Stomach (tissue), 4 donors: ENCODE data around the gene WDR54.

Experiments used
- POLR2AphosphoS5 ChIP-seq, 3 donors: sonication (generic); formaldehyde crosslinking; IDR thresholded peaks; one replicate each; pipeline ENCODE4 v1.6.1; 2016; ENCODE audit warnings: antibody characterized with exemption in 3 of 3
- TF ChIP-seq, protein P1 (sequence below), 7 experiments: fragments of 450-650 bp in 4 of 7; fragments of 200-600 bp in 3 of 7; sonication (generic) in 3 of 7; IDR thresholded peaks; one replicate each; pipeline ENCODE4 v1.5.1; 2016 to 2019; ENCODE audit warnings: antibody characterized with exemption in 7 of 7, control low read depth in 2 of 7, mild to moderate bottlenecking in 1 of 7

DNA sequence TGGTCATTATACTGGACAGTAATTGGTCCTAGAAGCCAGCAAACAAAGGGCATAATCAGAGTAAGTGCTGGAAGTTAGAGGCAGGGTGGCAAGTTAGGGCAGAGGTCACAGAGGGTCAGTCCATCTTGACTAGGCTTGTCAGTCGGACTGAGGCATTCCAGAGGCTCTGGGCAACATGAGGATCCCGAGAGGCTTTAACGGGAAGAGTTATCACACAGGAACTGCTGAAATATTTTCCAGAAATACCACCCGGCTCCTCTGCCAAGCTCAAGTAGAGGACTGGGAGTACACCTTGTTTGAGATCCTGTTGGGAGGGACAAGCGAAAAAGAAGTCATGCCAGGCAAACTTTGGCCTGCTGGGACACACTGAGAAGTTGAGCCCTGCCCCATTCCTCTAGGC lies 13.8 kb upstream of the WDR54 start:
- TF ChIP-seq, protein P1, sequence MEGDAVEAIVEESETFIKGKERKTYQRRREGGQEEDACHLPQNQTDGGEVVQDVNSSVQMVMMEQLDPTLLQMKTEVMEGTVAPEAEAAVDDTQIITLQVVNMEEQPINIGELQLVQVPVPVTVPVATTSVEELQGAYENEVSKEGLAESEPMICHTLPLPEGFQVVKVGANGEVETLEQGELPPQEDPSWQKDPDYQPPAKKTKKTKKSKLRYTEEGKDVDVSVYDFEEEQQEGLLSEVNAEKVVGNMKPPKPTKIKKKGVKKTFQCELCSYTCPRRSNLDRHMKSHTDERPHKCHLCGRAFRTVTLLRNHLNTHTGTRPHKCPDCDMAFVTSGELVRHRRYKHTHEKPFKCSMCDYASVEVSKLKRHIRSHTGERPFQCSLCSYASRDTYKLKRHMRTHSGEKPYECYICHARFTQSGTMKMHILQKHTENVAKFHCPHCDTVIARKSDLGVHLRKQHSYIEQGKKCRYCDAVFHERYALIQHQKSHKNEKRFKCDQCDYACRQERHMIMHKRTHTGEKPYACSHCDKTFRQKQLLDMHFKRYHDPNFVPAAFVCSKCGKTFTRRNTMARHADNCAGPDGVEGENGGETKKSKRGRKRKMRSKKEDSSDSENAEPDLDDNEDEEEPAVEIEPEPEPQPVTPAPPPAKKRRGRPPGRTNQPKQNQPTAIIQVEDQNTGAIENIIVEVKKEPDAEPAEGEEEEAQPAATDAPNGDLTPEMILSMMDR (IDR thresholded peaks at IDR 0.05): no peak
- no peak for TF ChIP-seq POLR2AphosphoS5 (IDR thresholded peaks at IDR 0.05)
